Endothelial cell of umbilical vein (primary cell): ENCODE measurements around the gene UCP3. TPM values are rescaled to one million over a fixed set of nuclear protein-coding genes. Genes with fewer than 3 reads are reported as not detected.

Experiments used
- BruUV-seq: library from RNA; stranded (reverse); fragments of 400-500 nt; replicated peaks from 2 replicates; lab custom pipeline; 2021; lab: Mats Ljungman, UMichigan
- CTCF ChIA-PET: fragments of 300-600, 350-600 bp; sonication (Branson Sonifier 250); formaldehyde crosslinking; loops from one replicate; lab custom pipeline; 2021; ENCODE audit warnings: antibody characterized with exemption, inconsistent platforms; lab: Charles Lee
- POLR2A ChIA-PET: fragments of 300-600, 350-600 bp; sonication (Branson Sonifier 250); formaldehyde crosslinking; loops from one replicate; lab custom pipeline; 2021; ENCODE audit warnings: antibody characterized with exemption, inconsistent platforms; lab: Charles Lee
- DNase-seq: peaks from one replicate; pipeline ENCODE4 v3.0.0-alpha.2; 2011; ENCODE audit warnings: low read depth, low spot score
- FAIRE-seq: peaks from 2 replicates; lab custom pipeline; 2011; peaks lifted over from hg19 to GRCh38; lab: Jason Lieb, UNC
- H2AFZ ChIP-seq: 2 replicates; pipeline ENCODE4 v1.6.0; 2012; ENCODE audit warnings: low read depth, low read length, control low read depth, inconsistent platforms
- H3K27ac ChIP-seq: 2 replicates; pipeline ENCODE4 v1.5.1; 2011; ENCODE audit warnings: low read depth, mild to moderate bottlenecking, control low read depth, low read length, moderate library complexity; ENCODE audit not compliant: insufficient read depth
- H3K27me3 ChIP-seq, 2 experiments: 2 replicates each; pipeline versions ENCODE4 v1.6.0 to v1.6.1; 2011; ENCODE audit warnings: low read length in 2 of 2, mixed read lengths in 1 of 2; ENCODE audit not compliant: control insufficient read depth in 2 of 2, insufficient read depth in 2 of 2
- H3K36me3 ChIP-seq, 2 experiments: 2 replicates in 1 of 2; 3 replicates in 1 of 2; pipeline ENCODE4 v1.5.1; 2011; ENCODE audit warnings: low read length in 2 of 2, mild to moderate bottlenecking in 1 of 2, moderate library complexity in 1 of 2; ENCODE audit not compliant: control insufficient read depth in 2 of 2, insufficient read depth in 2 of 2; ENCODE audit errors: extremely low read depth in 1 of 2
- H3K4me1 ChIP-seq: 3 replicates; pipeline ENCODE4 v1.5.1; 2011; ENCODE audit warnings: mild to moderate bottlenecking, low read length; ENCODE audit not compliant: control insufficient read depth, insufficient read depth; ENCODE audit errors: extremely low read depth
- H3K4me2 ChIP-seq: 2 replicates; pipeline ENCODE4 v1.6.1; 2011; ENCODE audit warnings: low read length, control low read depth, mixed read lengths; ENCODE audit not compliant: insufficient read depth
- H3K4me3 ChIP-seq, 3 experiments: fragments of 200-600 bp in 1 of 3; sonication (generic), shearing (Covaris generic) in 1 of 3; replicated peaks in 1 of 3; 2 replicates each; pipeline ENCODE4 v1.5.1; 2011 to 2016; ENCODE audit warnings: control low read depth in 3 of 3, low read length in 3 of 3, mild to moderate bottlenecking in 2 of 3, inconsistent platforms in 1 of 3, low read depth in 1 of 3, moderate library complexity in 1 of 3; ENCODE audit not compliant: insufficient read depth in 1 of 3
- H3K79me2 ChIP-seq: 2 replicates; pipeline ENCODE4 v1.6.0; 2012; ENCODE audit warnings: low read length, inconsistent platforms; ENCODE audit not compliant: control insufficient read depth, insufficient read depth
- H3K9ac ChIP-seq: replicated peaks from 2 replicates; pipeline ENCODE3; 2011; ENCODE audit warnings: low read length, control low read depth; ENCODE audit not compliant: insufficient read depth; ENCODE audit errors: extremely low read depth
- H3K9me1 ChIP-seq: replicated peaks from 3 replicates; pipeline ENCODE4 v1.6.0; 2011; ENCODE audit warnings: mild to moderate bottlenecking, low read length; ENCODE audit not compliant: control insufficient read depth, insufficient read depth; ENCODE audit errors: extremely low read depth
- H3K9me3 ChIP-seq: replicated peaks from 2 replicates; pipeline ENCODE4 v1.5.1; 2012; ENCODE audit warnings: low read length, inconsistent platforms; ENCODE audit not compliant: control insufficient read depth, insufficient read depth
- H4K20me1 ChIP-seq: replicated peaks from 2 replicates; pipeline ENCODE3; 2011; ENCODE audit warnings: mild to moderate bottlenecking, low read length; ENCODE audit not compliant: control insufficient read depth, insufficient read depth; ENCODE audit errors: extremely low read depth
- EZH2 ChIP-seq: IDR thresholded peaks from 2 replicates; pipeline ENCODE4 v1.6.1; 2012; ENCODE audit warnings: borderline replicate concordance, low read depth, mild to moderate bottlenecking, moderate library complexity, low read length, inconsistent platforms; ENCODE audit not compliant: severe bottlenecking
- GATA2 ChIP-seq: IDR thresholded peaks from 2 replicates; pipeline ENCODE4 v1.7.0; 2011; ENCODE audit warnings: low read depth, mild to moderate bottlenecking, moderate library complexity, mixed read lengths, low read length; ENCODE audit not compliant: insufficient read length, insufficient read depth
- MAX ChIP-seq: IDR thresholded peaks from 2 replicates; pipeline ENCODE4 v1.6.1; 2011; ENCODE audit not compliant: insufficient read depth, insufficient read length
- POLR2A ChIP-seq: IDR thresholded peaks from 2 replicates; pipeline ENCODE4 v1.6.1; 2012; ENCODE audit warnings: low read depth, mild to moderate bottlenecking, control low read depth, low read length
- POLR2AphosphoS5 ChIP-seq: IDR thresholded peaks from 2 replicates; pipeline ENCODE4 v1.6.1; 2012; ENCODE audit warnings: low read depth, mild to moderate bottlenecking, control low read depth, low read length, moderate library complexity; ENCODE audit not compliant: insufficient read depth
- dilution Hi-C: fragments of 300-500 bp; cut with MboI; formaldehyde crosslinking; loops from one replicate; pipeline ENCODE4 v1.15.0; 2019; ENCODE audit warnings: low sequenced_read_pairs; ENCODE audit not compliant: extremely low pct_ligation_motif_present
- intact Hi-C: fragments of 100-400 bp; cut with micrococcal nuclease; formaldehyde crosslinking; loops from one replicate; pipeline ENCODE4 v1.10.0; 2022
- polyA plus RNA-seq, 4 experiments: library from polyadenylated mRNA; depleted of rRNA in 3 of 4; stranded (reverse) in 3 of 4; unstranded in 1 of 4; fragments of >200 nt; gene quantifications; 2 replicates each; pipeline versions ENCODE4 v1.2.1 to v1.2.3, GENCODE V29; 2011 to 2012; ENCODE audit warnings: missing spikeins in 1 of 4
- total RNA-seq: library from RNA; stranded (reverse); gene quantifications from 2 replicates; pipeline ENCODE4 v1.2.3, GENCODE V29; 2021
- TF ChIP-seq, protein P1 (sequence below), 2 donors: IDR thresholded peaks; 1 replicate in 1 of 2; 2 replicates in 1 of 2; pipeline ENCODE4 v1.5.1; 2011; ENCODE audit warnings: low read length in 2 of 2, mild to moderate bottlenecking in 2 of 2, moderate library complexity in 2 of 2, control low read depth in 1 of 2, inconsistent platforms in 1 of 2, low read depth in 1 of 2; ENCODE audit not compliant: insufficient read depth in 1 of 2; ENCODE audit errors: extremely low read depth in 1 of 2

Gene UCP3
- total and polyA plus RNA-seq, 2 donors (not counting 3 experiments of a cell fraction or from before 2014, with no cell fraction given): 1.1 to 1.4 TPM

GRCh38 chr11:74019104-74019738 is 10.3 kb upstream of the UCP3 start:
- Histone ChIP-seq H2AFZ (no peak overlapping the region), H3K9me3 (no peaks in the 10 kb centered on the region), H3K4me1 (no peaks in the 10 kb centered on the region), H4K20me1 (no peaks in the 10 kb centered on the region), H3K4me2 (no peak overlapping the region), H3K4me3 (no peak overlapping the region), H3K9ac (no peak overlapping the region), H3K79me2 (no peaks in the 10 kb centered on the region), H3K9me1 (no peaks in the 10 kb centered on the region), H3K36me3 (peaks cover 0 to 4% of the 10 kb centered on the region in 2 experiments), H3K27me3 (no peaks in the 10 kb centered on the region), H3K27ac (no peak overlapping the region)
- TF ChIP-seq POLR2AphosphoS5 (no peak), EZH2 (no peak), MAX (no peak), GATA2 (no peak), POLR2A (no peak)
- TF ChIP-seq, protein P1, sequence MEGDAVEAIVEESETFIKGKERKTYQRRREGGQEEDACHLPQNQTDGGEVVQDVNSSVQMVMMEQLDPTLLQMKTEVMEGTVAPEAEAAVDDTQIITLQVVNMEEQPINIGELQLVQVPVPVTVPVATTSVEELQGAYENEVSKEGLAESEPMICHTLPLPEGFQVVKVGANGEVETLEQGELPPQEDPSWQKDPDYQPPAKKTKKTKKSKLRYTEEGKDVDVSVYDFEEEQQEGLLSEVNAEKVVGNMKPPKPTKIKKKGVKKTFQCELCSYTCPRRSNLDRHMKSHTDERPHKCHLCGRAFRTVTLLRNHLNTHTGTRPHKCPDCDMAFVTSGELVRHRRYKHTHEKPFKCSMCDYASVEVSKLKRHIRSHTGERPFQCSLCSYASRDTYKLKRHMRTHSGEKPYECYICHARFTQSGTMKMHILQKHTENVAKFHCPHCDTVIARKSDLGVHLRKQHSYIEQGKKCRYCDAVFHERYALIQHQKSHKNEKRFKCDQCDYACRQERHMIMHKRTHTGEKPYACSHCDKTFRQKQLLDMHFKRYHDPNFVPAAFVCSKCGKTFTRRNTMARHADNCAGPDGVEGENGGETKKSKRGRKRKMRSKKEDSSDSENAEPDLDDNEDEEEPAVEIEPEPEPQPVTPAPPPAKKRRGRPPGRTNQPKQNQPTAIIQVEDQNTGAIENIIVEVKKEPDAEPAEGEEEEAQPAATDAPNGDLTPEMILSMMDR (IDR thresholded peaks at IDR 0.05; ENCODE audit: extremely low read depth in 1 of 2, insufficient read depth in 1 of 2, low read depth in 1 of 2, low read length in 2 of 2): no peak
- BruUV-seq: no TSS peak
- intact Hi-C loops: no loop called here
- DNase-seq (no peak), FAIRE-seq (no peak)
- ChIA-PET POLR2A (no interaction called here), CTCF (no interaction called here)
- dilution Hi-C loops: no loop called here
